H1 (cell line): ENCODE data around the gene HDDC3. TPM values are rescaled to one million over a fixed set of nuclear protein-coding genes. Genes with fewer than 3 reads are reported as not detected.

ENCODE experiments used
- CTCF ChIA-PET: fragments of 300-600 bp; sonication (Branson Sonifier 250); formaldehyde crosslinking; loops from one replicate; lab custom pipeline; 2021; ENCODE audit not compliant: partially characterized antibody; lab: Charles Lee
- POLR2A ChIA-PET: fragments of 300-600 bp; sonication (Branson Sonifier 250); formaldehyde crosslinking; loops from one replicate; lab custom pipeline; 2021; ENCODE audit warnings: inconsistent platforms; ENCODE audit not compliant: partially characterized antibody; lab: Charles Lee
- DNase-seq, 2 experiments: peaks; one replicate each; pipeline versions ENCODE4 v3.0.0 to v3.0.0-alpha.2; 2010 to 2022; ENCODE audit warnings: low spot score in 2 of 2, low read depth in 1 of 2, mixed read lengths in 1 of 2
- FAIRE-seq: peaks from 2 replicates; lab custom pipeline; 2011; peaks lifted over from hg19 to GRCh38; lab: Jason Lieb, UNC
- H2AFZ ChIP-seq: 2 replicates; pipeline ENCODE4 v1.8.1; 2012; ENCODE audit warnings: low read length, inconsistent platforms
- H2AK5ac ChIP-seq: 2 replicates; pipeline ENCODE4 v1.6.1; 2013; ENCODE audit warnings: low read depth, low read length
- H2BK120ac ChIP-seq: replicated peaks from 2 replicates; pipeline ENCODE3; 2013; ENCODE audit warnings: low read depth, low read length, inconsistent platforms
- H2BK12ac ChIP-seq: 2 replicates; pipeline ENCODE4 v1.6.1; 2013; ENCODE audit warnings: low read depth, low read length
- H2BK15ac ChIP-seq: 2 replicates; pipeline ENCODE4 v1.6.1; 2013; ENCODE audit warnings: low read length
- H2BK20ac ChIP-seq: 2 replicates; pipeline ENCODE4 v1.6.1; 2013; ENCODE audit warnings: low read length
- H2BK5ac ChIP-seq: 2 replicates; pipeline ENCODE4 v1.6.1; 2013; ENCODE audit warnings: low read depth, low read length
- H3K14ac ChIP-seq: 2 replicates; pipeline ENCODE4 v1.6.1; 2013; ENCODE audit warnings: inconsistent platforms; ENCODE audit not compliant: insufficient read length
- H3K18ac ChIP-seq: 2 replicates; pipeline ENCODE4 v1.6.1; 2013; ENCODE audit warnings: low read length; ENCODE audit errors: extremely low read depth
- H3K23ac ChIP-seq: 2 replicates; pipeline ENCODE4 v1.6.1; 2013; ENCODE audit warnings: inconsistent platforms; ENCODE audit not compliant: insufficient read length
- H3K23me2 ChIP-seq: 2 replicates; pipeline ENCODE4 v1.6.1; 2013; ENCODE audit warnings: low read depth, low read length
- H3K27ac ChIP-seq: 2 replicates; pipeline ENCODE4 v1.6.1; 2011; ENCODE audit warnings: low read depth, low read length, inconsistent platforms
- H3K27me3 ChIP-seq, 4 experiments: replicated peaks in 1 of 4; 1 replicate in 1 of 4; 2 replicates in 3 of 4; pipeline versions ENCODE4 v1.6.1 to v1.8.1; 2011 to 2013; ENCODE audit warnings: low read length in 3 of 4, mild to moderate bottlenecking in 3 of 4, inconsistent platforms in 2 of 4, mixed read lengths in 2 of 4, moderate library complexity in 1 of 4; ENCODE audit not compliant: control insufficient read depth in 3 of 4, insufficient read depth in 3 of 4; ENCODE audit errors: extremely low read depth in 1 of 4
- H3K36me3 ChIP-seq, 4 experiments: 2 replicates each; pipeline versions ENCODE4 v1.6.1 to v1.8.1; 2011 to 2013; ENCODE audit warnings: mild to moderate bottlenecking in 4 of 4, low read length in 3 of 4, moderate library complexity in 2 of 4, control low read depth in 1 of 4, inconsistent platforms in 1 of 4; ENCODE audit not compliant: insufficient read depth in 4 of 4, control insufficient read depth in 2 of 4
- H3K4ac ChIP-seq: replicated peaks from 2 replicates; pipeline ENCODE3; 2013; ENCODE audit warnings: low read length, low read depth, mixed read lengths, inconsistent platforms; ENCODE audit not compliant: insufficient read length
- H3K4me1 ChIP-seq, 4 experiments: replicated peaks in 1 of 4; 1 replicate in 1 of 4; 2 replicates in 3 of 4; pipeline versions ENCODE4 v1.6.1 to v1.8.1; 2011 to 2013; ENCODE audit warnings: low read length in 3 of 4, inconsistent platforms in 2 of 4, mixed read lengths in 1 of 4; ENCODE audit not compliant: insufficient read depth in 4 of 4, control insufficient read depth in 3 of 4
- H3K4me2 ChIP-seq, 2 experiments: 2 replicates each; pipeline versions ENCODE4 v1.6.1 to v1.8.1; 2011 to 2013; ENCODE audit warnings: low read depth in 2 of 2, low read length in 2 of 2, control low read depth in 1 of 2, inconsistent platforms in 1 of 2, mild to moderate bottlenecking in 1 of 2; ENCODE audit not compliant: insufficient read depth in 1 of 2
- H3K4me3 ChIP-seq, 4 experiments: fragments of 200-600, 300-600 bp in 1 of 4; sonication (generic), shearing (Covaris generic), sonication (Bioruptor Twin) in 1 of 4; 2 replicates each; pipeline versions ENCODE4 v1.5.1 to v1.8.1; 2011 to 2016; ENCODE audit warnings: low read length in 4 of 4, low read depth in 3 of 4, control low read depth in 2 of 4, inconsistent platforms in 2 of 4, mild to moderate bottlenecking in 2 of 4, mixed read lengths in 1 of 4, moderate library complexity in 1 of 4; ENCODE audit not compliant: insufficient read depth in 2 of 4; ENCODE audit errors: extremely low read depth in 1 of 4
- H3K56ac ChIP-seq: replicated peaks from 2 replicates; pipeline ENCODE3; 2013; ENCODE audit warnings: low read depth, mild to moderate bottlenecking, mixed read lengths, low read length, inconsistent platforms; ENCODE audit not compliant: insufficient read length
- H3K79me1 ChIP-seq: 2 replicates; pipeline ENCODE4 v1.6.1; 2013; ENCODE audit warnings: low read depth, low read length, control low read depth
- H3K79me2 ChIP-seq, 2 experiments: 2 replicates each; pipeline versions ENCODE4 v1.6.1 to v1.8.1; 2012 to 2013; ENCODE audit warnings: low read length in 2 of 2, mild to moderate bottlenecking in 2 of 2, inconsistent platforms in 1 of 2; ENCODE audit not compliant: insufficient read depth in 2 of 2, control insufficient read depth in 1 of 2
- H3K9ac ChIP-seq, 4 experiments: replicated peaks in 1 of 4; 1 replicate in 1 of 4; 2 replicates in 3 of 4; pipeline versions ENCODE4 v1.6.1 to v1.8.1; 2011 to 2013; ENCODE audit warnings: low read depth in 3 of 4, low read length in 3 of 4, control low read depth in 2 of 4, mild to moderate bottlenecking in 2 of 4, moderate library complexity in 2 of 4, inconsistent platforms in 1 of 4; ENCODE audit errors: extremely low read depth in 1 of 4
- H3K9me3 ChIP-seq, 2 experiments: 2 replicates each; pipeline versions ENCODE4 v1.6.1 to v1.8.1; 2012 to 2013; ENCODE audit warnings: mild to moderate bottlenecking in 2 of 2, moderate library complexity in 2 of 2, control low read depth in 1 of 2, inconsistent platforms in 1 of 2, low read depth in 1 of 2, low read length in 1 of 2, mixed read lengths in 1 of 2; ENCODE audit not compliant: insufficient read depth in 2 of 2
- H4K20me1 ChIP-seq, 2 experiments: replicated peaks in 1 of 2; 2 replicates each; pipeline versions ENCODE3 to v1.8.1; 2011 to 2013; ENCODE audit warnings: inconsistent platforms in 2 of 2, low read length in 2 of 2, mild to moderate bottlenecking in 1 of 2; ENCODE audit not compliant: insufficient read depth in 2 of 2, control insufficient read depth in 1 of 2
- H4K5ac ChIP-seq: 2 replicates; pipeline ENCODE4 v1.6.1; 2013; ENCODE audit warnings: low read length, low read depth, mixed read lengths, inconsistent platforms; ENCODE audit not compliant: insufficient read length
- H4K8ac ChIP-seq: 2 replicates; pipeline ENCODE4 v1.8.0; 2013; ENCODE audit warnings: mild to moderate bottlenecking, moderate library complexity, low read length, inconsistent platforms; ENCODE audit not compliant: insufficient read depth; ENCODE audit errors: extremely low read depth
- H4K91ac ChIP-seq: replicated peaks from 2 replicates; pipeline ENCODE3; 2013; ENCODE audit warnings: low read length, mixed read lengths, inconsistent platforms; ENCODE audit not compliant: insufficient read length
- CBX5 ChIP-seq: fragments of 300-800, 300-1000 bp; sonication (generic); IDR thresholded peaks from 2 replicates; pipeline ENCODE4 v1.7.1; 2016; ENCODE audit warnings: antibody characterized with exemption, low read length, low read depth
- CBX8 ChIP-seq: fragments of 300-800, 300-1000 bp; sonication (generic); IDR thresholded peaks from 2 replicates; pipeline ENCODE4 v1.7.1; 2016; ENCODE audit warnings: low read depth, low read length, borderline replicate concordance
- MAFK ChIP-seq: IDR thresholded peaks from 2 replicates; pipeline ENCODE4 v1.6.1; 2012; ENCODE audit warnings: low read depth, mild to moderate bottlenecking, improper control_type of control experiment, low read length
- RBBP5 ChIP-seq: IDR thresholded peaks from 2 replicates; pipeline ENCODE4 v1.7.1; 2012; ENCODE audit warnings: low read depth, mild to moderate bottlenecking, inconsistent platforms, low read length, moderate library complexity, borderline replicate concordance
- SIRT6 ChIP-seq: IDR thresholded peaks from one replicate; pipeline ENCODE4 v1.7.1; 2012; ENCODE audit warnings: low read length, inconsistent platforms
- TAF7 ChIP-seq: optimal IDR thresholded peaks from 2 replicates; pipeline ENCODE3; 2011; ENCODE audit warnings: low read depth, mild to moderate bottlenecking, inconsistent platforms, low read length, moderate library complexity, borderline replicate concordance
- TBP ChIP-seq: IDR thresholded peaks from 2 replicates; pipeline ENCODE4 v1.6.1; 2011; ENCODE audit warnings: low read depth, low read length, improper control_type of control experiment
- WGBS, 2 experiments: shearing (Covaris generic) in 1 of 2; methylation state at CpG; one replicate each; pipeline versions ENCODE4 v1.1.6 to v1.1.7; 2013 to 2015; ENCODE audit warnings: low lambda C conversion rate in 2 of 2, mixed read lengths in 2 of 2, inconsistent platforms in 1 of 2, low coverage in 1 of 2, missing lambda C conversion rate in 1 of 2; ENCODE audit not compliant: insufficient replicate concordance in 2 of 2, insufficient coverage in 1 of 2, insufficient read length in 1 of 2; ENCODE audit errors: extremely low coverage in 1 of 2, missing lambda C conversion rate in 1 of 2; 5-methylcytosine and 5-hydroxymethylcytosine counted together
- polyA plus RNA-seq, 7 experiments: library from polyadenylated mRNA; depleted of rRNA in 3 of 7; stranded (reverse) in 5 of 7; unstranded in 2 of 7; fragments of >200 nt in 5 of 7; fragments of 200-250 nt in 2 of 7; gene quantifications; 1 replicate in 5 of 7; 2 replicates in 1 of 7; 4 replicates in 1 of 7; pipeline versions ENCODE4 v1.2.1 to v1.2.3, GENCODE V29; 2011 to 2013; ENCODE audit warnings: missing spikeins in 2 of 7, mixed read lengths in 2 of 7
- total RNA-seq: library from RNA; stranded (reverse); fragmentation: NEBNext Ultra II Directional; extraction: Animal tissue kit (Norgen Biotek cat#: 25700); gene quantifications from 2 replicates; pipeline ENCODE4 v1.2.1, GENCODE V29; 2021

Gene HDDC3
- total and polyA plus RNA-seq, 2 of the 8 experiments (the other 6 are each of a cell fraction or from before 2014, with no cell fraction given) = 16.3 to 16.5 TPM

GRCh38 chr15:90918835-90919234 is 13.5 kb downstream of the HDDC3 start:
- CTCF ChIA-PET = interaction anchor here (0.6 to 6.8 kb wide), 5 partner anchors 8 to 32 kb away, joined by 3 to 87 read pairs (median 5); partner anchors contain the start of genes HDDC3 and UNC45A
- no peak for FAIRE-seq
- TF ChIP-seq RBBP5 (no peak), CBX8 (no peak), CBX5 (no peak), SIRT6 (no peak), MAFK (no peak), TAF7 (no peak), TBP (no peak)

More at GRCh38 chr15:90918835-90919234, 13.5 kb downstream of the HDDC3 start:
- Histone ChIP-seq H3K27me3 (no peaks in the 10 kb centered on the region; a peak in 1 of 7 replicates), H4K8ac (no peak overlapping the region), H2AFZ (no peak overlapping the region), H3K9ac (no peak overlapping the region), H3K9me3 (no peaks in the 10 kb centered on the region), H2BK120ac (no peak overlapping the region), H3K27ac (no peak overlapping the region), H3K4me2 (no peak overlapping the region), H2BK12ac (no peak overlapping the region), H3K36me3 (no peaks in the 10 kb centered on the region; a peak in 2 of 8 replicates), H3K23ac (no peak overlapping the region), H2BK20ac (no peak overlapping the region), H2BK5ac (no peak overlapping the region), H3K23me2 (no peaks in the 10 kb centered on the region), H3K79me2 (no peaks in the 10 kb centered on the region), H2AK5ac (no peak overlapping the region), H3K18ac (no peak overlapping the region), H3K79me1 (no peaks in the 10 kb centered on the region), H4K5ac (no peak overlapping the region), H4K91ac (no peak overlapping the region), H3K14ac (no peak overlapping the region), H3K56ac (no peak overlapping the region), H4K20me1 (peaks cover 0 to 3% of the 10 kb centered on the region in 2 experiments), H3K4me3 (no peak overlapping the region), H2BK15ac (no peak overlapping the region), H3K4ac (no peak overlapping the region), H3K4me1 (peaks cover 0 to 2% (median 0%) of the 10 kb centered on the region in 4 experiments; a peak in 2 of 7 replicates)
- DNase-seq = no peak
- 90% methylated on average over 6 of the region's 6 CpGs; no CpG with 5 or more reads in 1 of the 2 experiments for WGBS, 2 experiments
- POLR2A ChIA-PET = interaction anchor here (0.7 to 1.4 kb wide), 4 partner anchors 12 to 16 kb away, joined by 3 to 6 read pairs (median 3); partner anchors contain the start of genes MAN2A2 and UNC45A
